Stimulated activated effector memory CD8-positive, alpha-beta T cell treated with anti-CD3 and anti-CD28 coated beads, Interleukin-12 subunit alpha, Interleukin-12 subunit beta, amount 100 ng/mL, for 72 hours (primary cell): Measurements from ENCODE around the gene CWC27.

Experiments
- ATAC-seq: fragments of 150-1000 bp; cut with Tn5 transposase; 2 replicates; pipeline ENCODE4 v1.10.0; 2021
- DNase-seq, 2 donors: peaks; one replicate each; pipeline ENCODE4 v3.0.0; 2021 to 2022; ENCODE audit warnings: low spot score in 2 of 2
- H3K27ac Mint-ChIP-seq: one replicate; pipeline ENCODE4 v1.8.0; 2022; ENCODE audit warnings: mild to moderate bottlenecking, mixed read lengths
- H3K36me3 Mint-ChIP-seq: one replicate; pipeline ENCODE4 v1.8.0; 2022; ENCODE audit warnings: mild to moderate bottlenecking, mixed read lengths
- H3K4me1 Mint-ChIP-seq: one replicate; pipeline ENCODE4 v1.8.0; 2022; ENCODE audit warnings: mixed read lengths
- H3K4me3 Mint-ChIP-seq: one replicate; pipeline ENCODE4 v1.8.0; 2022; ENCODE audit warnings: mild to moderate bottlenecking, mixed read lengths
- H3K9me3 Mint-ChIP-seq: one replicate; pipeline ENCODE4 v1.8.0; 2022; ENCODE audit warnings: mixed read lengths

The CWC27 gene

DNA sequence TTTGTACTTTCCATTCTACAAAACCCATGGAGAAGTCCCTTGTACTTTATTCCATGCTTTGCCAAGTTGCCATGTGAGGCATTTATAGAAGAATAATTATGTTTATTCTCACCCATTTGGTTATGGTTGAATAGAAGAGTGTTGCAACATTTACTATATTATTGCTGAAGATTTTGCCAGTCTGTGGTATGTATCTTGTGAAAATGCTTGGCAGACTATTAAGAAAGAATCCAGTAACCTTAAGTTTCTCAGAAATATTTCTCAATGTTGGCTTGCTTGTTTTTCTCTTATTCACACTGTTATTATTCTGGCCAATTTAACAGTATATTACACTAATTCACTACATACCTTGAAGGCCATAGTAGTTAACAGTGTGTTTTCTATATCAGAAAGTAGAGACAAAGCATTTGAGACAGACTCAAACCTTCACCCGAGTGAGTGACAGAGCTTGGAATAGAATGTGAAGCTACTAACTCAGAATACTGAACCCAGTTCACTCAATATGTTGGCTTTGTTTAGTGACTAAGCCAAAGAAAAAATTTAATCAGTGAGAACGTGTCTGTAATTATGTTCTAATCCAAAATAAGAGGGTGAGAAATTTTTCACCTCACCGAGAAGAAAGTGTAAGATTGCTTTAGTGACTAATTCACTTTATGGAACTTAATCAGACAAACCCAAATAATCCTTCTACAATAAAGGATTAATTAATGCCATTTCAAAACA is 184.4 kb downstream of the CWC27 start:
- DNase-seq (no peak), ATAC-seq (no peak)
- Mint-ChIP-seq H3K36me3 (no peaks in the 10 kb centered on the region), H3K27ac (no peak overlapping the region), H3K4me1 (no peaks in the 10 kb centered on the region), H3K9me3 (no peaks in the 10 kb centered on the region), H3K4me3 (no peak overlapping the region)

DNA sequence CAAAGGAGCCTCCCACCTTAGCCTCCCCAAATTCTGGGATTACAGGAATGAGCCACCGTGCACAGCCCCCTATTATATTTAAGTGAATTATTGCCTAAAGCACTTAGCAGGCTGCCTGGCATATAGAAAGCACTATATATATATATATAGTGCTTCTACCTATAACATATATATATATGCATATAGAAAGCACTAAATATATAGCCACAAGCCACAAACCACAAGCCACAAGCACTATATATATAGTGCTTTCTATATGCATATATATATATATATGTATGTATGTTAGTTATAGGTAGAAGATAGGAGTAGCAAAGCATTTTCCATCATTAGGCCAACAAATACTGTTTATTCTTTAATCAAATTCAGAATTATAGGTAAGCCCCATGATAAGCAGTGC is 185.8 kb downstream of the CWC27 start:
- ATAC-seq = no peak
- no peak for DNase-seq
- H3K9me3 Mint-ChIP-seq = no peaks in the 10 kb centered on the region
- H3K36me3 Mint-ChIP-seq = no peaks in the 10 kb centered on the region
- no peak overlapping the region for H3K4me3 Mint-ChIP-seq
- H3K4me1 Mint-ChIP-seq = no peaks in the 10 kb centered on the region
- no peak overlapping the region for H3K27ac Mint-ChIP-seq

DNA sequence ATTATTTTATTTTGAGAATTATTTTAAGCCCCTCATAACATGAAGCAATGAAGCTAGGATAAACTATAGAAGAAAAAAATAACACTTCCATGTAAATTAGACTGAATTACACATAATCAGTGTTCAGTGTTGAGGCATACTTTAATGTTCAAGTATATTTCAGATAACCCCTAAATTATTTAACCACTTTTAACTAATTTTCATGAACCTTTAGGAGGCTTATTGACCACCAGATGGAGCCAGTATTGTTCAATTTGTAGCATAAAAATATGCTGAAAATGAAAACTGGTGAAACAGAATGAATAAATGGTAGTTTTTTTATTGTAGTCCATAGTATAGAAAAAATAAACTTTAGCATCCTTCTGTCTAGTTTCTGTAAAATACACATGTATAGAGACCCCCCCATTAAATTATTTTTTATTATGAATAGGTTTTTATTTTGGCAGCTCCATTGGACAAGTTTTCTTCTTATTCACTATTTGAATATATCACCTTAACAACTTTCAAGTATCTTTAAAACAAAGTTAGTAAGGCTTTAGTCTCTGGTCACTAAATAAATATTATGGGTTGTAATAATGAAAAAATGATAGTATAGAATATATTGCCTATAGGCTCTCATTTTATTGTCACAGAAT is 190.1 kb downstream of the CWC27 start:
- Mint-ChIP-seq H3K4me3 (no peak overlapping the region), H3K27ac (no peak overlapping the region), H3K4me1 (no peaks in the 10 kb centered on the region), H3K9me3 (peaks cover 5% of the 10 kb centered on the region), H3K36me3 (no peaks in the 10 kb centered on the region)
- DNase-seq (no peak), ATAC-seq (no peak)

DNA sequence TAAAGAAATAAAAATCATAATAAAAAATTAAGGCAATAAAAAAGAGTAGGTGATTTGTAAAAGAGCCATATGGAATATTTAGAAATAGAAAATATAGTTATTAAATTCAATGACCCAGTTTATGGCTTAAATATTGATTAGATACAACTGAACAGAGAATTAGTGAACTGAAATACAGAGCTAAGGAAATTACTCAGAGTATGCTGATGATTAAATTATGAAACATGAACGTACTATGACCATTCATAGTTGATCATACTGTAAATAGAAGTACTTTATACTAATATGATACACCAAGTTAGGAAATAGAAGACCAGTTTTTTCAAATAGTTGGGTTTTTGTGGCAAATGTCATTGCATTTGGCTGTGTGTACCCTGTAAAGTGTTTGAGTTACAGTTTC is 194.5 kb downstream of the CWC27 start:
- DNase-seq (no peak), ATAC-seq (no peak)
- no peaks in the 10 kb centered on the region for H3K4me1 Mint-ChIP-seq
- no peak overlapping the region for H3K4me3 Mint-ChIP-seq
- no peak overlapping the region for H3K27ac Mint-ChIP-seq
- H3K9me3 Mint-ChIP-seq = peaks cover 5% of the 10 kb centered on the region
- peaks cover 6% of the 10 kb centered on the region for H3K36me3 Mint-ChIP-seq

DNA sequence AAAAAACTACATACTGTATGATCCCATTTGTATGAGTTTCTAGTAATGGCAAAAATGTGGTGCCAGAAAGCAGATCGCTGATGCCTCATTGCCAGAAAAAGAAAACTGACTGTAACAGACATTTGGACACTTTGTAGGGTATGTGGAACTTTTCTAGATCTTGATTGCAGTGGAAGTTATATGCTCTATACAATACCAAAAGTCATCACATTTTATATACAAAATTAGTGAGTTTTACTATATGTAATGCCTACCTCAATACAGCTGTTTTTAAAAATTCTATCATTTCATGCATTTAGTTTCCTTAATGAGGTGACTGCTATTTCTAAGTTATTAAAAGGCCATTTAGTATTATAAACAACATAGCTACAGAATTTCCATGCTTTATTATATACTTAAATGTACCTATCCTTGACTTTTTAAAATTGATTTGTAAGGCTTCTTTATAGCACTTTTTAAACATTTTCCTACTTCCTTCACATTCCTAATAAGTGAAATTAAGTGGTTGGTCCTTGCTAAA is 199.9 kb downstream of the CWC27 start:
- no peak overlapping the region for H3K27ac Mint-ChIP-seq
- H3K36me3 Mint-ChIP-seq = peaks cover 6% of the 10 kb centered on the region
- ATAC-seq (no peak), DNase-seq (no peak)
- H3K4me1 Mint-ChIP-seq = no peaks in the 10 kb centered on the region
- H3K9me3 Mint-ChIP-seq = no peaks in the 10 kb centered on the region
- H3K4me3 Mint-ChIP-seq = no peak overlapping the region

DNA sequence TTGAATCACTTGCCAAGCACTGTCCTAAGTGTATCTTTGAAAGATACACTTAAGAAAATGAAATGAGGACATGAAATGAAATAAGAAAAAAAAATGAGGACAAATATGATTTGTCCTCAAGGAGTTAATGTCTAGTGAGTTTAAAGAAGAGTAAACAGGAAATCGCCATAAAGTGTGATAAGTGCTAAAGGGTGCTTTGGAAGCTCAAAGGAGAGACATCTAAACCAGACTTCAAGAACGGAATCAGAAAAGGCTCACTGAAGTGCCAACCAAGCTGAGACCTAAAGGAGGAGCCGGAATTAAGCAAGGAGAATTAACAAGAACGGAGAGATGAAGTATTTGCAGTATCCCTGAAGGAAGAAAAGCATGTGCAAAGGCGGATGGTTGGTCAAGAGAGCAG is 200.8 kb downstream of the CWC27 start:
- ATAC-seq (no peak), DNase-seq (no peak)
- H3K27ac Mint-ChIP-seq = no peak overlapping the region
- H3K36me3 Mint-ChIP-seq = peaks cover 6% of the 10 kb centered on the region
- no peaks in the 10 kb centered on the region for H3K9me3 Mint-ChIP-seq
- H3K4me1 Mint-ChIP-seq = no peaks in the 10 kb centered on the region
- no peak overlapping the region for H3K4me3 Mint-ChIP-seq

DNA sequence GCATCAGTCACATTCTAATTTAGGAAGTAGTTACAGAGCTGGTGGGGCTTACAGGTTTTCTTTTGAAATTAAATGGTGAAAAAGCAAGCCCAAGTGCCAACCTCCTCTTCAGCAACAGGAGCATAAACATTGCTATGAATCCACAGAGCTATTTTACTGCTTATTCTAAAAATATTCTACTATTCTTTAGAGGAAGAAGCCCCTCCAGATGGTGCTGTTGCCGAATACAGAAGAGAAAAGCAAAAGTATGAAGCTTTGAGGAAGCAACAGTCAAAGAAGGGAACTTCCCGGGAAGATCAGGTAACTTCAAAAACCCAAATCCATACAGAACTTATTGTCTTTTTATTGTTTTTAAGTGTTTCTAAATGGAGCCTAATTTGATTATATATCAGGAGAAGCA is 202.8 kb downstream of the CWC27 start:
- no peak for DNase-seq

DNA sequence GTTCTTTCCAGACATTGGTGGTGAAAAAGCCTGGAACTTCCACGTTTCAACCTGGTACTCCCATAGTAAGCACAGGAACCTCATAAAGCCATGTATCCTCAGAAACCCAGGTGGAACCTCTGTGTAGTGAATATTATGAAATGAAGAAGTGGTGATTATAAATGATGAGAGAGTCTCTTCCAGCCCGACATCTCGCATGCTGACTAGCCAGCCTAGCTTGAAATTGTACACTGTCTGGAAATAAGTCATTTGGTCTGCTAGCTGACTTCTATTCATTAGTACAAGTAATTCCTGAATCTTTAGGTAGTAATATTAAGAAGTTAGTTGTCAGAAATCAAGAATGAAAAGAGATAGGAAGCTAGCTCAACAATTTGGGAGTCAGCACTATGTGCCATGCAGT is 203.3 kb downstream of the CWC27 start:
- DNase-seq (no peak), ATAC-seq (no peak)
- H3K36me3 Mint-ChIP-seq = peaks cover 6% of the 10 kb centered on the region
- no peaks in the 10 kb centered on the region for H3K4me1 Mint-ChIP-seq
- no peaks in the 10 kb centered on the region for H3K9me3 Mint-ChIP-seq
- H3K27ac Mint-ChIP-seq = no peak overlapping the region
- no peak overlapping the region for H3K4me3 Mint-ChIP-seq

More for the DNA sequence above, 202.8 kb downstream of the CWC27 start:
- no peak for ATAC-seq
- Mint-ChIP-seq H3K36me3 (peaks cover 6% of the 10 kb centered on the region), H3K27ac (no peak overlapping the region), H3K9me3 (no peaks in the 10 kb centered on the region), H3K4me3 (no peak overlapping the region), H3K4me1 (no peaks in the 10 kb centered on the region)

DNA sequence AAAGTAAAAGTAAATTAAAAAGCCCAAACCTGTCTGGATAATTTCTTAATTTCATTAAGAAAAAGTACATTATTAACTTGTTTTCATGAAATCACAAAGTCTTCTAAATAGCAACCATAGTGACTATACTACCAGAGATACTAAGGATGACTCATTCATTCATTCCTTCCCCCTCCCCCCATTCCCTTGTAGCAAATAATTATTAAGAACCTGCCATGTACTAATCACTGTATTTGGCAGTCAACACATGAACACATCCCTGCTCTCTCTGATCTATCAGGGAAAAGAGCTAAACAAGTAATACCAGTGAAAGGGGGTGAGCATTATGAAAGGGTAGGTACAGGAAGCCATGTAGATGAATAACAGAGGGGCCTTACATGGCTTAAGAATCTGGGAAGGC is 203.9 kb downstream of the CWC27 start:
- DNase-seq = no peak
- H3K27ac Mint-ChIP-seq = no peak overlapping the region
- H3K36me3 Mint-ChIP-seq = peaks cover under 1% of the 10 kb centered on the region
- H3K9me3 Mint-ChIP-seq = no peaks in the 10 kb centered on the region
- no peaks in the 10 kb centered on the region for H3K4me1 Mint-ChIP-seq
- ATAC-seq = no peak
- H3K4me3 Mint-ChIP-seq = no peak overlapping the region

DNA sequence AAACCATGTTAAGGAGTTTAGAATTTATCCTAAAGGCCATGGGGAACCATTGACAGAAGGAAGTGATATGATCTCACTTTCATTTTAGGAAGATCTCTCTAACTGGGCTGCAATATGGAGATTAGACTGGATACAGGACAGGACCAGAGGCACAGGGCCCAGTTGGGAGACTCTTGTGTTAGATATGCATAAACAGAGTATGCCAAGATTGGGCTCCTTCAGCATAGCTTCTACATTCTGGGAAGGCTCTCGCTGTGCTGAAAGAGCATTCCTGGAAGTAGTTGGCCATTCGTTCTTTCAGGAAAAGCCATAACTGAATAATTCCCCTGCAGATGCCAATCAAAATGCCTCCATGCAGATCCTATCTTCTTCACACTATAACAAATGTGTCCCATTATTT is 204.5 kb downstream of the CWC27 start:
- peaks cover 5% of the 10 kb centered on the region for H3K4me1 Mint-ChIP-seq
- no peaks in the 10 kb centered on the region for H3K36me3 Mint-ChIP-seq
- DNase-seq (no peak), ATAC-seq (no peak)
- H3K27ac Mint-ChIP-seq = no peak overlapping the region
- H3K9me3 Mint-ChIP-seq = no peaks in the 10 kb centered on the region
- no peak overlapping the region for H3K4me3 Mint-ChIP-seq

DNA sequence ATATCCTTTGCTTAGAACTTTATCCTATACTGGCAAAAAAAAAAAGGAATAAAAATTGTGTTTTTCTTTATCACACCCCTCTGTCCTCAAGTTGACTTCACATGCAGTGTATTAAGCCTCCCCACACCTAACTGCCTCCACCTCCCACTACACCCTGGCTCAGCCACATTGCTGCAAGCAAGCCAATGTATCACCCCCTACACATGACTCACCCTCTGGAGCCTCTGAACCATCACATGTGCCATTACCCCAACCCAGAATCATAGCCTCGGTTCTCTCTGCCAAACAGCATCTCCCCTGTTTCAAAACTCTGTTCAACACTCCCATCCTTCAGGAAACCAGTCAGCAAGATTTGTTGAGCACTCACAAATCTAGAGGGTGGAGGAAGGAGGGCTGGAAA is 209.0 kb downstream of the CWC27 start:
- Mint-ChIP-seq H3K27ac (peak overlapping the region; percentile 3), H3K36me3 (no peaks in the 10 kb centered on the region), H3K9me3 (no peaks in the 10 kb centered on the region), H3K4me1 (peaks cover 5% of the 10 kb centered on the region), H3K4me3 (no peak overlapping the region)
- no peak for DNase-seq
- ATAC-seq = peak; percentile 85

DNA sequence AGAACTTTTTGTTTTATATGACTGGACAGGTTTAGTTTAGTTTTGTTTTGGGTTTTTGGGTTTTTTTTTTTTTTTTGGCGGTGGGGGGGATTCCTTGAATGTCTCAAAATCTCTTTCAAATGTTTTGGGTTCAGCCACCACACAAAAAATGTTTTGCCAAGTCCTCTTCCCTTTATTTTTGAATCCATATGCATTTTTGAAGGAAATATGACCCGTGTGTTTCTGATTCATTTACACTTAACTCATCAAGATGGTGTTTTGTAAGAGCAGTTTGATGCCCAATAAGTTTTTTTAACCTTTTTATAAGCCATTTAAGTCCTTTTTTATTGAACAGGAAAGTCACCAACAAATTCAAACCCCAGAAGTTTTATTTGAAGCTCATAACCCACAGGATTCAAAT is 209.8 kb downstream of the CWC27 start:
- ATAC-seq = no peak
- H3K36me3 Mint-ChIP-seq = no peaks in the 10 kb centered on the region
- no peak overlapping the region for H3K4me3 Mint-ChIP-seq
- no peak for DNase-seq
- H3K4me1 Mint-ChIP-seq = peaks cover 5% of the 10 kb centered on the region
- no peak overlapping the region for H3K27ac Mint-ChIP-seq
- H3K9me3 Mint-ChIP-seq = no peaks in the 10 kb centered on the region

DNA sequence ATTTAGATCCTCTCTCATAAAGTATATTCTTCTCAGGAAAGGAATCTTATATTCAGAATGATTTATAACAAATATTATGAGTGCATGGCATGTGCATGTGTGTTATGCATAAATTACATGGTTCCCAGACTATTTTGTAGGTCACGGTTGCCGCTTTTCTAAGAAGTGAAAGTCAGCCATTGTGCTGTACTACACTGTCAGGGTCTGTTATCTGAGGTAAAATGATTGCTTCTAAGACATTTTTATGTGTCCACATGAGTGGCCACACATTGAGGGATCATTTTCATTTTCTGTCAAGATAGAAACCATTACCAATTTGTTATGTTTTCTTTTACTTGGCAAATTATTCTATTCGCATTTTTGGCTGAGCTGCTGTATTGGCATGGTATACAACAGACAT is 210.8 kb downstream of the CWC27 start:
- Mint-ChIP-seq H3K4me3 (no peak overlapping the region), H3K4me1 (peaks cover 5% of the 10 kb centered on the region), H3K9me3 (no peaks in the 10 kb centered on the region), H3K27ac (no peak overlapping the region), H3K36me3 (no peaks in the 10 kb centered on the region)
- ATAC-seq (no peak), DNase-seq (no peak)

DNA sequence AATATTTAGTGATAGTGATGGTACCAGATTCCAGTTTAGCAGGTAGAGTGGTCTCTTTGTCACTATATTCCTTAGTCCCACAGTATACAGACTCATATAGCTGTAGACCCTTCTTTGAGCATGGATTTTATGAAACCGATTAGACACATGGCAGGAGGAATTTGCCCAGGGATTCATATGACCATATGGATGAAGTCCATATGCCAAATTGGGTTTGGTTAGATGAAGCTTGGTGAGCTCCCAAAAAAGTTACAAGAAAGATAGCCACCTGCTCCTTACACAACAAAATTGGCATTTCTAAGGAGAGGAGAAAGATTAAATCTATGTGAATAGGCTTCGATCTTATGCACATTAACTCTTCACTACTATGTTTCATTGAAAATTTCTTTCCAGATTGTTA is 211.4 kb downstream of the CWC27 start:
- Mint-ChIP-seq H3K27ac (no peak overlapping the region), H3K9me3 (no peaks in the 10 kb centered on the region), H3K4me1 (peaks cover 5% of the 10 kb centered on the region), H3K4me3 (no peak overlapping the region), H3K36me3 (no peaks in the 10 kb centered on the region)
- no peak for ATAC-seq
- DNase-seq = no peak

DNA sequence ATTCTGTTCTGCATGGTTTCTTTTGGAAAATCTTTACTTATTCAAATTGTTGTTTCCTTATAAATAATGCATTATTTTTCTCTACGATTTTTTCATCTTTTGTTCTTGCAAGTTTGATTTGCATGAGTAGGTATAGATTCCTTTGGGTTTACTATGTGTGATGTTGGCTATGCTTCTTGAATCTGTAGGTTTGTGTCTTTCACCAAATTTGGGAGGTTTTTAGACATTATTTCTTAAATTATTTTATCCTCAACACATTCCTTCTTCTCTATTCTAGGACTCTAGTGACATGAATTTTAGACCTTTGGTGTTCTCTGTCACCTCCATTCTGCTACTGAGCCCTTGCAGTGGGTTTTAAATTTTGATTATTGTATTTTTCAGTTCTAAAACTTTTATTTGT is 219.0 kb downstream of the CWC27 start:
- H3K27ac Mint-ChIP-seq = no peak overlapping the region

DNA sequence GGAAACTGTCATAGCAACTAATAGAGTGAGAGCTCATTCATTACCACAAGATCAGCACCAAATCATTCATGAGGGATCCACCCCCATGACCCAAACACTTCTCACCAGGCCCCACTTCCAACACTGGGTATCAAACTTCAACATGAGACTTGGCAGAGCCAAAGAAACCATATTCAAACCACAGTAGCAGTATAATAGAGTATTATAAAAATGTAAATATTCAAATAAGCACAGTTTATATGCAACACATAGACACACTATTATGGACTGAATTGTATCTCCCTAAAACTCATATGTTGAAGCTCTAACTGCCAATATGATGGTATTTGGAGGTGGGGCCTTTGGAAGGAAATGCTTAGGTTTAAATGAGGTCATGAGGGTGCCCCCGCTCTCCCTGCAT is 240.5 kb downstream of the CWC27 start:
- Mint-ChIP-seq H3K9me3 (peaks cover under 1% of the 10 kb centered on the region), H3K4me3 (no peak overlapping the region), H3K27ac (no peak overlapping the region), H3K4me1 (no peaks in the 10 kb centered on the region), H3K36me3 (peaks cover 6% of the 10 kb centered on the region)
- ATAC-seq = no peak
- DNase-seq = no peak

More for the DNA sequence above, 219.0 kb downstream of the CWC27 start:
- Mint-ChIP-seq H3K4me1 (no peaks in the 10 kb centered on the region), H3K9me3 (peaks cover 6% of the 10 kb centered on the region), H3K4me3 (no peak overlapping the region), H3K36me3 (no peaks in the 10 kb centered on the region)
- no peak for DNase-seq
- no peak for ATAC-seq
